Measurements from ENCODE around the gene TEX11.

TEX11 gene

DNA sequence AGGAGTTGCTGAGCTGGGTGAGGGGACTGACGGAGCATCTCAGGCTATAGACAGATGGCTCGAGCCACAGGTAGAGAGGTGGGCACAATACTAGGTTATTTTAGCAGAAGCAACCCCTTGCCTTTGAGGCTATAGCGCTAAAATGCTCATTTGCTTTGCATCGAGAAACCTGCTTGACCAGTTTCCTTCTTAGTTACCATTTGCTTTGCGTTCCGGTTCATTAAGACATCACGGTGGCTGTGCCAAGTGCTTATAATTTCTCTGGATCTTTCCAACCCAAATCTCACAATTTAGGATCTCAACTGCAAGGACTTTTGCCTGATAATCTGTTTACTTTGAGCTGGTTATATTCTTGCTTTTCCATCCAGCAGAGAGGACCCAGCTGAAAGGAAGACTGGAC lies 423.0 kb downstream of the TEX11 start:
- no peak for DNase-seq (ENCODE audit: extremely low read depth, low read depth)
- TF ChIP-seq, protein P1, sequence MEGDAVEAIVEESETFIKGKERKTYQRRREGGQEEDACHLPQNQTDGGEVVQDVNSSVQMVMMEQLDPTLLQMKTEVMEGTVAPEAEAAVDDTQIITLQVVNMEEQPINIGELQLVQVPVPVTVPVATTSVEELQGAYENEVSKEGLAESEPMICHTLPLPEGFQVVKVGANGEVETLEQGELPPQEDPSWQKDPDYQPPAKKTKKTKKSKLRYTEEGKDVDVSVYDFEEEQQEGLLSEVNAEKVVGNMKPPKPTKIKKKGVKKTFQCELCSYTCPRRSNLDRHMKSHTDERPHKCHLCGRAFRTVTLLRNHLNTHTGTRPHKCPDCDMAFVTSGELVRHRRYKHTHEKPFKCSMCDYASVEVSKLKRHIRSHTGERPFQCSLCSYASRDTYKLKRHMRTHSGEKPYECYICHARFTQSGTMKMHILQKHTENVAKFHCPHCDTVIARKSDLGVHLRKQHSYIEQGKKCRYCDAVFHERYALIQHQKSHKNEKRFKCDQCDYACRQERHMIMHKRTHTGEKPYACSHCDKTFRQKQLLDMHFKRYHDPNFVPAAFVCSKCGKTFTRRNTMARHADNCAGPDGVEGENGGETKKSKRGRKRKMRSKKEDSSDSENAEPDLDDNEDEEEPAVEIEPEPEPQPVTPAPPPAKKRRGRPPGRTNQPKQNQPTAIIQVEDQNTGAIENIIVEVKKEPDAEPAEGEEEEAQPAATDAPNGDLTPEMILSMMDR (IDR thresholded peaks at IDR 0.05; ENCODE audit: low read depth, low read length): no peak

DNA sequence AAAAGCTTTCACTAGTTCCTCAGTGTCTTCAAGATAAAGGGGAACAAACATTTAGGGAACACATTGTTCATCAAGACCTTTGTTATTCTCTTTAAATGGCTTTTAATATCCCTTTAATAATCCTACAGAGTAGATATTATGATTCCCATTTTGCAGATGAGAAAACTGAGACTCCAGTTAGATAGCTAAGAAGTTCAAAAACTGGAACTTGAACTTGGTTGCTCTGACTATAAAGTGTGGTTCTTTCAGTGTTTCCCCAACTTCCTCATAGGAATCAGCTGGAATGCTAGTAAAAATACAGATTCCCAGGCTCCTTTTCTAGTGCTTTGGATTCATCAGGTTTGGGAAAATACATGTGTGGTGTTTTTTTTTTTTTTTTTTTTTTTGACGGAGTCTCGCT lies 426.2 kb downstream of the TEX11 start:
- no peak for DNase-seq (ENCODE audit: extremely low read depth, low read depth)
- TF ChIP-seq, protein P1 (IDR thresholded peaks at IDR 0.05; ENCODE audit: low read depth, low read length): no peak

DNA sequence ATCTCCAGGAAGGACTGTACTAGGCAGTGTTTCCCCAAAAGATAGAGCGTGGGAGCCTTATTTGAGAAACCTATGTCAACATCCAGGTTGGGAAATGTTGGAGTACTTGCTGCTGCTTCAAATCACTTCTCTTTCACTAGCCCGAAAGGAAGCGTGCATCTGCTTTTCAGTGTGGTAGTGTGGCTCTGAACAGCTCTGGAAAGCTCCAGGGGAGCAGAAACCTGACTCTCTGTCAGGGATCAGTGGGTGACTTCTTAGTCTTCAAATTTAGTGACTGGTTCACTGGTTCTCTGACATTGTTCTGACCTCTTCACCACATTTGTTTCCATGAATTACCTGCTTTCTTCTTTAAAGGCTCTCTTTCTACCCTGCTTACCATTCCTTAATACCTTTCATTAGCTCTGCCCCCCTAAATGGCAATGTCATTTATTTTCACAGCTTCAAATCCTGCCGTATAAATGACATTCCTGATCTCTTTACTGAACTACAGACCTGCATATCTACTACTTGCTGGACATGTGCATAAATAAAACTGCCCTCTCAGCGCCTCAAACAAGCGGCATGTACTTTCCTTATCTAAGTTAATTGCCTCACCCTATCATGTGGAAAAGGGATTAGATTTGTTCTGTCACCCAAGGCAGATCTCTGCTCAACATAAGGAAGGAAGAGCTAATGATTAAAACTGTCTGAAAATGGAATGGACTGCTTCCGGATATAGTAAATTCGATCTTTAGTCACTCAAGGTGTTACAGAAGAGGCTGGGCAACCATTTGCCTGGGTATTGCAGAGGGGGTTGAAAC lies 426.8 kb downstream of the TEX11 start:
- no peak for DNase-seq (ENCODE audit: extremely low read depth, low read depth)
- TF ChIP-seq, protein P1 (IDR thresholded peaks at IDR 0.05; ENCODE audit: low read depth, low read length): no peak

DNA sequence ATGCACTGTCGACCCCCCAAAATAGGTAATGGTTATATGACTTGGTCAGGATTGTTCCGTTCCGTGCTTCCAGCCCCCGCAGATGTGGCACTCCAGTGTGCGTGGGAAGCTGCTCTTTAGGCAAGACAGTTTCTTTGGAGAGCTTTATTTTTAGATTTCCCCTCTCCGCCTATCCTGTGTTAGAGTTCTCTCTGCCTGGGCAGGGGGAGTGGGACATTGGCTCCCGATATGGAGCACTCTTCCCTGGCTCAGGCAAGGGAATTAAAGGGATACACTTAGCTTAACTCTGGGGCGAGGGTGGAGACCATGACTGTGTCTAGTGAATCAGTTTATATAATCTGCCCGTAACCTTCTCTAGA lies 427.9 kb downstream of the TEX11 start:
- TF ChIP-seq, protein P1 (IDR thresholded peaks at IDR 0.05; ENCODE audit: low read depth, low read length): no peak

DNA sequence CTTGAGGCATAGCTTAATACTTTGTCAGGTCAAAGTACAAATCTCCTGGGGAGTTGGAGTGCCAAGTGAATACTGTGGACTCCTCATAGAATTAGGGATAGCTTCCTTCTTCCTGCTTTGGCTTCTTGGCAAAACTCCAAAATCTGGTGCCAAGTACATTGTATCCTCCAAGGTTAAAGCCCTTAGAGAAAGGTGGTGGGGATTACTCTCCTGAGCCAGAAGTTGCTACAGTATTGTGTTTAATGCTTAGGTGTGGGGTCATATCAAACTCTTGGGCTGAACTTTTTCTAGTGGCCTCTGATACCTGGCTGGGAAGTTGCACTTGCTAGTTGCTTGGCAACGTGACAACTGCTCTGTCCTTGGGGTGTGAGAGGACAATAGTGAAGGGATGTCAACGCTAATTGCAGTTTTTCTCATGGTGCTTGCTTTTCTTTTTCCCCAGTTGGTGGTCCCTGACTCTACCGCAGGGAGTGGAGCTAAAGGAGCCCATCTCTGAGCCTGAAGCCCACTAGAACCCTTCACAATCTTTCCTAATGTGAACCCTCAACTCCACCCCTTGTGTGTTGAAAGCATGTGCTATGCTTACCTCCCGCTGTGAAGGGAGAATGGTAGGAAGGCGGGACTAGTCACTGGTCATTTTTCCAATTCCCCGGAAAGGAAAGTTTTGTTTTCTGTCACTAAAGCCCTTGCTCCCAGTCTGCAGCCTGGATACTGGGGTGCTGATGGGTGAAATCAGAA lies 428.4 kb downstream of the TEX11 start:
- TF ChIP-seq, protein P1 (IDR thresholded peaks at IDR 0.05; ENCODE audit: low read depth, low read length): no peak
- no peak for DNase-seq (ENCODE audit: extremely low read depth, low read depth)

More for the DNA sequence above, 427.9 kb downstream of the TEX11 start:
- DNase-seq (ENCODE audit: extremely low read depth, low read depth): no peak

DNA sequence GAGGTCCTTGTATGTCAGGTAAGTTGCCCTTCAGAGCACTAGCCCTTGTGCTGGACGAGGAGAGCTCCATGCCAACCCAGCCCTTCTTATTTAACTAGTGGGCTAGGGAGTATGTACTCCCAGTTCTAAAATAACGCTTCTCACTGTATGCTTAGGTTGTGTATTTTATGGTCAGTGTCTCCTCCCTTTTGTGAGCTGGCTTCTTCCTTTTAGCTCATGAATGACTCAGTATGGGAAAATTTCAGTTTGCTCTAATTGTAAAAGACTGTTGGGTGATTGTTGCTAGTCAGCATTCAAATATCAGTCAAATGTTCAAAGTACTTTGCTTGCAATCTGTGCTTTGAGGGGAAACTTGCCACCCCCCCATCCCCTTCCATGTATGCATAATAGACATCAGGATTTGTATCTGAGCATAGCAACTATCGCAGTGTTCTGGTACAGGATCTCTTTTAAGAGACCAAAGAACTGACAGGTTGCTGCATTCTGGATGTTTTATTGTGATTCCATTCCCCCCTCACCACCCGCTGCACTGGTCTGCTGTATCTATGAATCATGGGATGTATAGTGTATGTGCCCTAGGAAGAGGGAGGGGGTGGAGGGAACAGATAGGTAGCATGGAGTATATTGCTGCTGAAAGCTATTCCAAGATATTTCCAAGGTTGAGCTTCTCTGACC lies 429.1 kb downstream of the TEX11 start:
- TF ChIP-seq, protein P1 (IDR thresholded peaks at IDR 0.05; ENCODE audit: low read depth, low read length): no peak
- DNase-seq (ENCODE audit: extremely low read depth, low read depth): no peak
